Mucosa of rectum (tissue), 2 donors: ENCODE measurements around the gene SPRR1A.

ENCODE experiments used
- H3K27ac ChIP-seq, 2 donors: one replicate each; pipeline ENCODE4 v1.7.0; 2013; ENCODE audit warnings: inconsistent platforms in 2 of 2, low read depth in 2 of 2, low read length in 2 of 2
- H3K27me3 ChIP-seq, 2 donors: one replicate each; pipeline ENCODE4 v1.7.0; 2013; ENCODE audit warnings: low read length in 2 of 2; ENCODE audit not compliant: control insufficient read depth in 2 of 2, insufficient read depth in 2 of 2
- H3K36me3 ChIP-seq, 2 donors: one replicate each; pipeline ENCODE4 v1.7.0; 2013; ENCODE audit warnings: low read length in 2 of 2; ENCODE audit not compliant: control insufficient read depth in 2 of 2, insufficient read depth in 2 of 2
- H3K4me1 ChIP-seq, 2 donors: one replicate each; pipeline ENCODE4 v1.7.0; 2013; ENCODE audit warnings: low read length in 2 of 2, mild to moderate bottlenecking in 1 of 2; ENCODE audit not compliant: control insufficient read depth in 2 of 2, insufficient read depth in 2 of 2
- H3K4me3 ChIP-seq, 2 donors: one replicate each; pipeline ENCODE4 v1.7.0; 2013; ENCODE audit warnings: low read length in 2 of 2
- H3K9ac ChIP-seq, 2 donors: one replicate each; pipeline ENCODE4 v1.7.0; 2013; ENCODE audit warnings: low read length in 2 of 2, low read depth in 1 of 2, mild to moderate bottlenecking in 1 of 2
- H3K9me3 ChIP-seq, 2 donors: one replicate each; pipeline ENCODE4 v1.7.0; 2013; ENCODE audit warnings: low read length in 2 of 2; ENCODE audit not compliant: control insufficient read depth in 2 of 2
- donor health status: healthy.
- donor health status: Normal muscosa, but diverticular disease.

SPRR1A gene

GRCh38 chr1:152970495-152970894 is 13.4 kb upstream of the SPRR1A start, which contains the start of gene SPRR4:
SPRR4 (plus strand) TSS chr1:152970648; CDS start chr1:152971891, 1,243 bp downstream.
- no peaks in the 10 kb centered on the region for H3K27me3 ChIP-seq
- no peak within 1 kb of the TSS for H3K9ac ChIP-seq
- H3K4me1 ChIP-seq = no peaks in the 10 kb centered on the region
- H3K4me3 ChIP-seq = no peak within 1 kb of the TSS
- H3K27ac ChIP-seq = no peak within 1 kb of the TSS
- no peaks in the 10 kb centered on the region for H3K9me3 ChIP-seq
- no peaks in the 10 kb centered on the region for H3K36me3 ChIP-seq

DNA sequence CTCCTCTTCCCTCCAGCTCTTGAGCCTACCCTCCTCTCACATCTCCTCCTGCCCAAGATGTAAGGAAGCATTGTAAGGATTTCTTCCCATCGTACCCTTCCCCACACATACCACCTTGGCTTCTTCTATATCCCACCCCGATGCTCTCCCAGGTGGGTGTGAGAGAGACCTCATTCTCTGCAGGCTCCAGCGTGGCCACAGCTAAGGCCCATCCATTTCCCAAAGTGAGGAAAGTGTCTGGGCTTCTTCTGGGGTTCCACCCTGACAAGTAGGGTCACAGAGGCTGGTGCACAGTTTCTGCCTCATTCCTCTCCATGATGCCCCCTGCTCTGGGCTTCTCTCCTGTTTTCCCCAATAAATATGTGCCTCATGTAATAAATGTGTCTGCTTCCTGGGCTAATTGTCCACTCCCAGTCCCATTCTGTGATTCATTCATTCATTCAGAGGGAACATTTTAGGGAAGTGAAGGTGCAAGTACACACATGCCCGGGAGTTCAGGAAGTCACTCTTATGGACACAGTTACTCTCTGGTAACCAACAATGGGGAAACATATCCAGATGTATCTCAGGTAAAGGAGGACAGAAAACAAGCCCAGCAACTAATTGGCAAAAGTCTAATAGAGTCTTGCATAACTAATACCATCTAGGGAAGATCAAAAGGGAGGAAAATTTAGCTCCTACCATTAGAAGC is 11.5 kb upstream of the SPRR1A start:
- Histone ChIP-seq H3K9ac (no peak overlapping the region), H3K9me3 (no peaks in the 10 kb centered on the region), H3K4me3 (no peak overlapping the region), H3K27ac (no peak overlapping the region), H3K27me3 (no peaks in the 10 kb centered on the region), H3K4me1 (no peaks in the 10 kb centered on the region), H3K36me3 (no peaks in the 10 kb centered on the region)

GRCh38 chr1:152976688-152977087 is 7.2 kb upstream of the SPRR1A start:
- H3K4me3 ChIP-seq = no peak overlapping the region
- no peaks in the 10 kb centered on the region for H3K36me3 ChIP-seq
- no peaks in the 10 kb centered on the region for H3K27me3 ChIP-seq
- H3K27ac ChIP-seq = no peak overlapping the region
- H3K9me3 ChIP-seq = no peaks in the 10 kb centered on the region
- no peak overlapping the region for H3K9ac ChIP-seq
- no peaks in the 10 kb centered on the region for H3K4me1 ChIP-seq

- Histone ChIP-seq H3K4me1 (no peaks in the 10 kb centered on the region), H3K9ac (no peak overlapping the region), H3K27ac (no peak overlapping the region), H3K36me3 (no peaks in the 10 kb centered on the region), H3K4me3 (no peak overlapping the region), H3K9me3 (no peaks in the 10 kb centered on the region), H3K27me3 (no peaks in the 10 kb centered on the region)
Observed at GRCh38 chr1:152977614-152978013, 6.3 kb upstream of the SPRR1A start.

DNA sequence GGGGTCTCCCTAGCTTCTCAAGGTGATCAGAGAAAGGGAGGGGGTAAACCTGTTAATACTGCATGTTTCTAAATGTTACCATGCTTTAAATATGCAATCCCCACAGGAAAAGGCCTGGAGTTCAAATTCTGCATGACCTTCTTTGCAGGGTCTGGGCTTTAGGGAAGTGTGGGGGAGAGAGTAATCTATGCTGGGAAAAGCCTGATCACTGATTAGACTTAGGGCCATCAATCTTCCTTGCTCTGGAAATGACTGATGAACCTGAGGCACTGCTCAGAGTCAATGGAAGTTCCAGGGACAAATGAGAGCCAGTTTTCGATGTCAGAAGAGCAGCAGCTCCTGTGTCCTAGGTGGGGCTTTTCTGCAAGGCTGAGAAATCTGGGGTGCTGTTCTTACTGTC is 3.2 kb upstream of the SPRR1A start:
- Histone ChIP-seq H3K36me3 (no peaks in the 10 kb centered on the region), H3K27ac (no peak overlapping the region)

GRCh38 chr1:152981146-152981871 is 2.6 kb upstream of the SPRR1A start:
- Histone ChIP-seq H3K9me3 (no peaks in the 10 kb centered on the region), H3K4me3 (no peak overlapping the region), H3K27me3 (no peaks in the 10 kb centered on the region), H3K9ac (no peak overlapping the region), H3K36me3 (no peaks in the 10 kb centered on the region), H3K27ac (no peak overlapping the region), H3K4me1 (no peaks in the 10 kb centered on the region)

More for the DNA sequence above, 3.2 kb upstream of the SPRR1A start:
- Histone ChIP-seq H3K27me3 (no peaks in the 10 kb centered on the region), H3K4me3 (no peak overlapping the region), H3K9me3 (no peaks in the 10 kb centered on the region), H3K4me1 (no peaks in the 10 kb centered on the region), H3K9ac (no peak overlapping the region)

DNA sequence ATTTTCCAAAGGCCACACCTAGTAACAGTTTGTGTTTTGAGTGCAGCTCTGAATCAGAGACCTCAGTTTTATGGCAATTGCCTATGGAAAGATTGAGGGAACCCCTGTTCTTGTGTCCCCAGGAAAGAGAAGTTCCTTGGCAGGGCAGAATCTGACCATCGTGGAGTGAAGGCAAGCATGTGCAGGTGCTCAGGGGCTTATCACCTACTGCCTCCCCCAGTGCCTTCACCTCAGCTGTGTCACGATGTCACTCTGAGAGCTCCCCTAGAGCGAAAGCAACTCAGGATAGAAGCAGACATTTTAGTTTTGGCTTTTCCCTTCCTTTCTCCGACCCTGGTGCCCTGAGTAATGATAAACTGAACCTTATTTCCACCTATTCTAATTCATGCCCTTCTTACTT is 1.8 kb upstream of the SPRR1A start:
- Histone ChIP-seq H3K4me1 (no peaks in the 10 kb centered on the region), H3K36me3 (no peaks in the 10 kb centered on the region), H3K27ac (no peak overlapping the region), H3K4me3 (no peak overlapping the region), H3K27me3 (no peaks in the 10 kb centered on the region), H3K9ac (no peak overlapping the region), H3K9me3 (no peaks in the 10 kb centered on the region)

GRCh38 chr1:152983234-152983633 is 647 bp upstream of the SPRR1A start:
- no peak overlapping the region for H3K9ac ChIP-seq
- no peaks in the 10 kb centered on the region for H3K36me3 ChIP-seq
- H3K4me3 ChIP-seq = no peak overlapping the region
- H3K27ac ChIP-seq = no peak overlapping the region
- H3K9me3 ChIP-seq = no peaks in the 10 kb centered on the region
- H3K4me1 ChIP-seq = no peaks in the 10 kb centered on the region
- H3K27me3 ChIP-seq = no peaks in the 10 kb centered on the region

DNA sequence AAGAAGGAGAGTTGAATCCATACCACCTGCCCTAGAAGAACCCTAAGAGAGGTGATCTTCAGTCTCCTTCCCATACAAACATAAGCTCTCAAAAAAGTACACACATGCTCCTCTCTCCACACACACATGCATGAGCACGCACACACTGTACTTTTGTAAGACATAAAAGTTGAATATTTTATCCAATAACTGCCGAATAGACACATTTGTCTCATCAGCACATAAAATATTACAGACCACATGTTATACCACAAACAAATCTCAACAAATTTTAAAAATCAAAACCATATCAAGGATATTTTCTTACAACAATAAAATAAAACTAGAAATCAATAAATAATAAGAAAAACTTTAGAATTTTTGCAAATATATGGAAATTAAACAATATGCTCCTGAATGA is 2.7 kb downstream of the SPRR1A start:
- no peaks in the 10 kb centered on the region for H3K36me3 ChIP-seq
- H3K4me1 ChIP-seq = no peaks in the 10 kb centered on the region
- no peaks in the 10 kb centered on the region for H3K9me3 ChIP-seq
- H3K27ac ChIP-seq = no peak overlapping the region
- no peak overlapping the region for H3K9ac ChIP-seq
- H3K27me3 ChIP-seq = no peaks in the 10 kb centered on the region
- no peak overlapping the region for H3K4me3 ChIP-seq

GRCh38 chr1:152993186-152993585 is 9.3 kb downstream of the SPRR1A start:
- Histone ChIP-seq H3K36me3 (no peaks in the 10 kb centered on the region), H3K27me3 (no peaks in the 10 kb centered on the region), H3K27ac (no peak overlapping the region), H3K4me1 (no peaks in the 10 kb centered on the region), H3K9ac (no peak overlapping the region), H3K4me3 (no peak overlapping the region), H3K9me3 (no peaks in the 10 kb centered on the region)
